Neural cell (in vitro differentiated cells): ENCODE results near the gene CCDC150. TPM values are rescaled to one million over a fixed set of nuclear protein-coding genes. Genes with fewer than 3 reads are reported as not detected.

Source experiments
- H2AFZ ChIP-seq: fragments of 200-600, 300-800 bp; sonication (generic), shearing (Covaris generic); 2 replicates; pipeline ENCODE4 v1.6.0; 2014; ENCODE audit warnings: low read depth, mild to moderate bottlenecking, antibody characterized with exemption, low read length, moderate library complexity
- H3F3A ChIP-seq: fragments of 200-600 bp; shearing (Covaris generic); 2 replicates; pipeline ENCODE4 v1.6.1; 2016; ENCODE audit warnings: mild to moderate bottlenecking, moderate library complexity, mixed read lengths, antibody characterized with exemption, low read length; ENCODE audit not compliant: insufficient read depth, poor library complexity, severe bottlenecking
- H3K27ac ChIP-seq: fragments of 200-600, 300-800 bp; sonication (generic), shearing (Covaris generic); 2 replicates; pipeline ENCODE4 v1.5.1; 2014; ENCODE audit warnings: mild to moderate bottlenecking, low read length, moderate library complexity
- H3K27me3 ChIP-seq: fragments of 300-800, 200-600 bp; sonication (generic), shearing (Covaris generic); 2 replicates; pipeline ENCODE4 v1.6.0; 2014; ENCODE audit warnings: mild to moderate bottlenecking, low read depth, low read length, moderate library complexity; ENCODE audit not compliant: insufficient read depth
- H3K36me3 ChIP-seq: fragments of 300-800, 200-600 bp; sonication (generic), shearing (Covaris generic); 2 replicates; pipeline ENCODE4 v1.5.1; 2014; ENCODE audit warnings: mild to moderate bottlenecking, antibody characterized with exemption, low read length, moderate library complexity; ENCODE audit not compliant: insufficient read depth
- H3K4me2 ChIP-seq: fragments of 300-800, 200-600 bp; sonication (generic), shearing (Covaris generic); 2 replicates; pipeline ENCODE4 v1.6.0; 2014; ENCODE audit warnings: mild to moderate bottlenecking, low read length
- H3K4me3 ChIP-seq: fragments of 300-800, 200-600 bp; sonication (generic), shearing (Covaris generic); 2 replicates; pipeline ENCODE4 v1.5.1; 2014; ENCODE audit warnings: mild to moderate bottlenecking, low read length, moderate library complexity
- H3K79me2 ChIP-seq: fragments of 200-600 bp; shearing (Covaris generic); replicated peaks from 2 replicates; pipeline ENCODE4 v1.6.0; 2014; ENCODE audit warnings: mild to moderate bottlenecking, low read length, moderate library complexity; ENCODE audit not compliant: insufficient read depth
- H3K9ac ChIP-seq: fragments of 300-800, 200-600 bp; sonication (generic), shearing (Covaris generic); 2 replicates; pipeline ENCODE4 v1.6.1; 2016; ENCODE audit warnings: mild to moderate bottlenecking, low read length, mixed read lengths
- H3K9me2 ChIP-seq: fragments of 200-600 bp; shearing (Covaris generic); 2 replicates; pipeline ENCODE4 v1.6.1; 2016; ENCODE audit warnings: mild to moderate bottlenecking, low read length, mixed read lengths; ENCODE audit not compliant: insufficient read depth
- H3K9me3 ChIP-seq: fragments of 200-600, 300-800 bp; sonication (generic), shearing (Covaris generic); 2 replicates; pipeline ENCODE4 v1.6.1; 2016; ENCODE audit warnings: mild to moderate bottlenecking, mixed run types, low read length, moderate library complexity, mixed read lengths
- H4K20me1 ChIP-seq: fragments of 200-600 bp; shearing (Covaris generic); 2 replicates; pipeline ENCODE4 v1.6.1; 2016; ENCODE audit warnings: mild to moderate bottlenecking, mixed run types; ENCODE audit not compliant: insufficient read depth
- CTCF ChIP-seq: fragments of 450-650 bp; IDR thresholded peaks from 2 replicates; pipeline ENCODE4 v1.5.1; 2014; ENCODE audit warnings: antibody characterized with exemption, mild to moderate bottlenecking, moderate library complexity; ENCODE audit not compliant: poor library complexity, severe bottlenecking
- EP300 ChIP-seq: fragments of 450-650 bp; conservative IDR thresholded peaks from 2 replicates; pipeline ENCODE4 v1.6.1; 2014; ENCODE audit warnings: antibody characterized with exemption, mild to moderate bottlenecking, moderate library complexity; ENCODE audit not compliant: poor library complexity, severe bottlenecking
- EZH2 ChIP-seq: fragments of 200-600, 300-800 bp; shearing (Covaris generic), sonication (generic); IDR thresholded peaks from 2 replicates; pipeline ENCODE4 v1.6.1; 2014; ENCODE audit warnings: antibody characterized with exemption, low read length, borderline replicate concordance, mild to moderate bottlenecking; ENCODE audit not compliant: insufficient read depth, poor library complexity, severe bottlenecking
- MXI1 ChIP-seq: fragments of 450-650 bp; conservative IDR thresholded peaks from 2 replicates; pipeline ENCODE4 v1.6.1; 2014; ENCODE audit warnings: antibody characterized with exemption, mild to moderate bottlenecking; ENCODE audit not compliant: poor library complexity, severe bottlenecking
- POLR2AphosphoS5 ChIP-seq: IDR thresholded peaks from 2 replicates; pipeline ENCODE4 v1.6.1; 2012
- RAD21 ChIP-seq: fragments of 450-650 bp; conservative IDR thresholded peaks from 2 replicates; pipeline ENCODE4 v1.6.1; 2014; ENCODE audit warnings: antibody characterized with exemption, mild to moderate bottlenecking, moderate library complexity
- REST ChIP-seq: IDR thresholded peaks from 2 replicates; pipeline ENCODE4 v1.6.1; 2012; ENCODE audit warnings: borderline replicate concordance
- SMC3 ChIP-seq: fragments of 450-650 bp; conservative IDR thresholded peaks from 2 replicates; pipeline ENCODE4 v1.6.1; 2014; ENCODE audit warnings: antibody characterized with exemption, mild to moderate bottlenecking, moderate library complexity; ENCODE audit not compliant: poor library complexity
- TAF1 ChIP-seq: IDR thresholded peaks from 2 replicates; pipeline ENCODE4 v1.6.1; 2012; ENCODE audit warnings: low read depth
- polyA plus RNA-seq: library from polyadenylated mRNA; depleted of rRNA; stranded (reverse); fragments of >200 nt; gene quantifications from 2 replicates; pipeline ENCODE4 v1.2.3, GENCODE V29; 2014

Gene CCDC150
- polyA plus RNA-seq, 1 donor from 2014 or later: 0.57 TPM

DNA sequence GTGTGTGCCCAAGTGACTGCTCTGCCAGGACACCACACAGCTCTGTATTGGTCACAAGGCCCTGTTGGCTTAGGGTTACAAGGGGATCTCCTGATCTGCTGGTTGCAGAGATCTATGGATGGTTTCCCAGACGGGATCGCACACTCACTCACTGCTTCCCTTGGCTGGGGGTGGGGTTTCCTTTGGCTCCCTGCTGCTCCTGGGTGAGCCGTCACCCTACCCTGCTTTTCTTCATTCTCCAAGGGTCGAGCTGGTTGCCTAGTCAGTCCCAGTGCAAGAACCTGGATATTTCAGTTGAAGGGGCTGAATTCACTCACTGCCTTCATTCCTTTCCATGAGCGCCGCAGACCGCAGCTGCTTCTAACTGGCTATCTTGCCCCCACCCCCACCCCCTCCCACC, 103.7 kb downstream of the CCDC150 start:
- no peaks in the 10 kb centered on the region for H3K9me2 ChIP-seq
- H3K9me3 ChIP-seq: no peaks in the 10 kb centered on the region
- H3K4me2 ChIP-seq: no peak overlapping the region
- H3K27ac ChIP-seq: no peak overlapping the region
- no peak overlapping the region for H3K9ac ChIP-seq
- H4K20me1 ChIP-seq: no peaks in the 10 kb centered on the region
- no peaks in the 10 kb centered on the region for H3K79me2 ChIP-seq
- no peaks in the 10 kb centered on the region for H3K27me3 ChIP-seq
- H2AFZ ChIP-seq: no peak overlapping the region
- H3K36me3 ChIP-seq: no peaks in the 10 kb centered on the region
- no peak for TF ChIP-seq REST
- TF ChIP-seq EP300: no peak
- no peak for TF ChIP-seq EZH2
- TF ChIP-seq RAD21: no peak
- TF ChIP-seq SMC3: no peak
- no peak for TF ChIP-seq MXI1
- no peak for TF ChIP-seq CTCF
- no peak for TF ChIP-seq TAF1
- TF ChIP-seq POLR2AphosphoS5: no peak
- H3F3A ChIP-seq: no peaks in the 10 kb centered on the region
- H3K4me3 ChIP-seq: no peak overlapping the region

DNA sequence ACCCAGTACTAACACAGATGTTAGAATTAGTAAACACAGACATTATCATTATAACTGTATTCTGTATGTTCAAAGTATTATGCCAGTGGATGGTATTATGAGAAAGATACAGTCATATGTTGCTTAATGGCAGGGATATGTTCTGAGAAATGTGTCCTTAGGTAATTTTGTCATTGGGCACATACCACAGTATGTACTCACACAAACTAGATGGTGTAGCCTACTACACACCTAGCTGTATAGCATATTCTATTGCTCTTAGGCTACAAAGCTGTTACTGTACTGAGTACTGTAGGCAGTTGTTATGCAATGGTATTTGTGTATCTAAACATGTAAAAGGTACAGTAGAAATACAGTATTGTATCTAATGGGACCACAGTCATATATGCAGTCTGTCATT, 106.2 kb downstream of the CCDC150 start:
- Histone ChIP-seq H3K9ac (no peak overlapping the region), H3K4me3 (no peak overlapping the region), H3K27me3 (no peaks in the 10 kb centered on the region), H3F3A (no peaks in the 10 kb centered on the region), H4K20me1 (no peaks in the 10 kb centered on the region), H3K79me2 (no peaks in the 10 kb centered on the region), H3K36me3 (no peaks in the 10 kb centered on the region), H3K4me2 (no peak overlapping the region), H3K9me2 (no peaks in the 10 kb centered on the region), H3K9me3 (no peaks in the 10 kb centered on the region), H3K27ac (no peak overlapping the region), H2AFZ (no peak overlapping the region)
- TF ChIP-seq REST: no peak
